Peyer's patch (tissue), 4 donors: ENCODE results near the gene IRF1. TPM values are rescaled to one million over a fixed set of nuclear protein-coding genes. Genes with fewer than 3 reads are reported as not detected.

Source experiments
- DNase-seq, 3 donors: peaks; one replicate each; pipeline ENCODE4 v3.0.0-alpha.2; 2017 to 2019
- H3K27ac ChIP-seq, 4 donors: fragments of 200-600 bp; sonication (generic); one replicate each; pipeline ENCODE4 v1.5.1; 2016 to 2019
- H3K27me3 ChIP-seq, 2 donors: fragments of 200-600 bp; sonication (generic); one replicate each; pipeline ENCODE4 v1.5.1; 2019
- H3K36me3 ChIP-seq, 3 donors: fragments of 200-600 bp; sonication (generic); one replicate each; pipeline ENCODE4 v1.5.1; 2016 to 2019
- H3K4me1 ChIP-seq, 4 donors: fragments of 200-600 bp; sonication (generic); one replicate each; pipeline ENCODE4 v1.5.1; 2016 to 2019
- H3K4me3 ChIP-seq, 4 donors: fragments of 200-600 bp; sonication (generic); 1 replicate in 3 of 4; 2 replicates in 1 of 4; pipeline ENCODE4 v1.5.1; 2016 to 2019; ENCODE audit warnings: mild to moderate bottlenecking in 1 of 4
- H3K9me3 ChIP-seq, 4 donors: fragments of 200-600 bp; sonication (generic); one replicate each; pipeline ENCODE4 v1.5.1; 2016 to 2019; ENCODE audit warnings: mild to moderate bottlenecking in 1 of 4
- POLR2A ChIP-seq, 2 donors: fragments of 450-650 bp; IDR thresholded peaks; one replicate each; pipeline ENCODE4 v1.5.1; 2017; ENCODE audit warnings: antibody characterized with exemption in 2 of 2, mild to moderate bottlenecking in 2 of 2, moderate library complexity in 2 of 2
- total RNA-seq, 4 donors: library from RNA; depleted of rRNA; stranded (reverse); fragments of >200 nt; gene quantifications; one replicate each; pipeline ENCODE4 v1.1.0, GENCODE V29; 2016
- TF ChIP-seq, protein P1 (sequence below), 6 experiments: fragments of 450-650 bp in 4 of 6; fragments of 200-600 bp in 2 of 6; sonication (generic) in 1 of 6; IDR thresholded peaks; one replicate each; pipeline ENCODE4 v1.5.1; 2017 to 2019; ENCODE audit warnings: antibody characterized with exemption in 6 of 6, mild to moderate bottlenecking in 3 of 6, moderate library complexity in 1 of 6

Gene IRF1
- total RNA-seq, 4 donors from 2014 or later: 92.7 to 152 (median 122) TPM

DNA sequence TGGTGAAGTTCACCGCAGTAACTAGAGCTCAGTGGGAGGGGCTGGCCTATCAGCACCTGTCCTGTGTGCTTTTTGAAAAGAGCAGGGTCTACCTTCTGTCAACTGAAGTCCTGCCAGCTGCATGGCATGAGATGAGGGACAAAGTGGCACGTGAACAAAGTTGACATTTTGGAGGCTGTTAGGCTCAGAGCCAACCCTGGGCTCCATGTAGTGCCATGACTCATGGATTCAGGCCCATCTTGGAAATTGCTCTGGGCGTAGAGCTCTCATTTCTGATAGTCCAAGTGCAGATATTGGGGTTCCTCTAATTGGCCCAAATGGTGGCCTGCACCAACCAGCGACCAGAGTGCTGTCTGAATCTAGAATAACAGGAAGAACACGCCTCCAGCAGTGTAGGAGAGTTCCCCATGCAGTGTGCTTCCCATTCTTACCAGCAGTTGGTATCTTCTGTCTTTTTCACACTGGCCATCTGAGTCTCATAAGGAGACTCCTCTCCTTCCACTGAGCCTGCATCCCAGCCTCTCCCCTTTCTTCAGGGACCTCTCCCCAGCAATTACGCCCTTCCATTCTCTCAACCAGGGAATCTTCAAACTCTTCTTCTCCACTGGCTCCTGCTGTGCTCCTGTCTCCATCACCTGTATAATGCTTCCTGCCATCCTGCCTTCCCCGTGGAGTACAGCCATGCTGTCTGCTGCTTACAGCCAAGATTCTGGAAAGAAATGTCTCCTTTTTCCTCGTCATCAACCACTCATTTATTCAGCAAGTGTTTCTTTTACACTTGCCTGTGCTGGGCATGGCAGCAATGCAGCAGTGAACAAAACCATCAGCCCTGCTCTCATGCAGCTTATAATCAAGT is 30.4 kb downstream of the IRF1 start:
- H3K36me3 ChIP-seq: no peaks in the 10 kb centered on the region
- H3K4me1 ChIP-seq: peaks cover 25 to 97% (median 71%) of the 10 kb centered on the region in 4 donors
- H3K27me3 ChIP-seq: no peaks in the 10 kb centered on the region
- peak overlapping the region; percentile 87 to 92 (median 90) for H3K27ac ChIP-seq
- no peaks in the 10 kb centered on the region for H3K9me3 ChIP-seq
- TF ChIP-seq, protein P1, sequence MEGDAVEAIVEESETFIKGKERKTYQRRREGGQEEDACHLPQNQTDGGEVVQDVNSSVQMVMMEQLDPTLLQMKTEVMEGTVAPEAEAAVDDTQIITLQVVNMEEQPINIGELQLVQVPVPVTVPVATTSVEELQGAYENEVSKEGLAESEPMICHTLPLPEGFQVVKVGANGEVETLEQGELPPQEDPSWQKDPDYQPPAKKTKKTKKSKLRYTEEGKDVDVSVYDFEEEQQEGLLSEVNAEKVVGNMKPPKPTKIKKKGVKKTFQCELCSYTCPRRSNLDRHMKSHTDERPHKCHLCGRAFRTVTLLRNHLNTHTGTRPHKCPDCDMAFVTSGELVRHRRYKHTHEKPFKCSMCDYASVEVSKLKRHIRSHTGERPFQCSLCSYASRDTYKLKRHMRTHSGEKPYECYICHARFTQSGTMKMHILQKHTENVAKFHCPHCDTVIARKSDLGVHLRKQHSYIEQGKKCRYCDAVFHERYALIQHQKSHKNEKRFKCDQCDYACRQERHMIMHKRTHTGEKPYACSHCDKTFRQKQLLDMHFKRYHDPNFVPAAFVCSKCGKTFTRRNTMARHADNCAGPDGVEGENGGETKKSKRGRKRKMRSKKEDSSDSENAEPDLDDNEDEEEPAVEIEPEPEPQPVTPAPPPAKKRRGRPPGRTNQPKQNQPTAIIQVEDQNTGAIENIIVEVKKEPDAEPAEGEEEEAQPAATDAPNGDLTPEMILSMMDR (IDR thresholded peaks at IDR 0.05): peak; percentile 22 to 73 (median 42)
- no peak for TF ChIP-seq POLR2A (IDR thresholded peaks at IDR 0.05)
- DNase-seq: peak in 2 of 3 donors; percentile 60 to 78
- no peak overlapping the region for H3K4me3 ChIP-seq

DNA sequence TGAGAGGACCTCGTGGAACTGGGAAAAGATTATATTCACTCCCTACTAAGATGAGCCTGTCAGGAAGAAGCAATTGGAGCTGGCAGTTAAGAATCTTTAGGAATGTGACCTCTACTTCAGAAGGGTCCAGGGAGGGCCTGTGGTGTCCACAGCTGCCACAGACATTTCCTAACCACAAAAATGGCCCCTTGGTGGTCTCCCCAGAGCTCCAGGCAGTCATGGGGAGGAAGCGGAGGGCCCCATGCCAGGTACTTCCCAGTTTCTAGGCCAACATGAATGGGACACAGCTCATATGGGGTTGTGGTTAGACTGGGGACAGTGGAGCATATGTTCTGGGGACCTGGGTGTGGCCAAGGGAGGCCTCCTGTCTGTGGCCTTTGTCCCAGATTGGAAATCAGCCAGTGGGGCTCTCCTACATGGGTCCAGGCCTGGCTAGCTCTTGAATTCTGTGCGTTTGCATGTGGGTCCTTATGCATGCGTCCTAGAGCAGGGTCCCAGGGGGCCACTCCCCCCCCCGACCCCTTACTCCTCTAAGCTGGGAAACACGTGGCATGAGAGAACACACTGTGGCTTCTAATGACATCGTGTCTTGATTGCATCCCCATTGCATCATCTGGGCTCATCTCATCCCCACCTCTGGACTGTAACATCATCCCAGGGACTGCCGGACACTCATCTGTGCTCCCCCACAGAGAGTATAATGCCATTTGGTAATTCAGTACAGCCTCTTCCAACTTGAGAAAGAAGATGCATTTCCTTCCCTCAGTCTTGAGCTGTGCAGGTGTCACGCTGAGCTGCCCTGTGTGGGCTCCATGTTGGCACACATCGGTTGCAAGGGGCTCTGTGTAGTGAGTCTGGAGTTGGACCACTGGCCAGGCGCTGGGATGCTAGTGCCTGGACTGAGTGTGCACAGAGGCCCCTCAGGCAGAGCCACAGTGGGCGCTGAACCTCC is 31.3 kb downstream of the IRF1 start:
- H3K36me3 ChIP-seq: no peaks in the 10 kb centered on the region
- DNase-seq: peak in 2 of 3 donors; percentile 65 to 80
- no peak for TF ChIP-seq POLR2A (IDR thresholded peaks at IDR 0.05)
- TF ChIP-seq, protein P1 (IDR thresholded peaks at IDR 0.05): no peak
- no peaks in the 10 kb centered on the region for H3K9me3 ChIP-seq
- no peaks in the 10 kb centered on the region for H3K27me3 ChIP-seq
- peaks cover 25 to 96% (median 65%) of the 10 kb centered on the region in 4 donors for H3K4me1 ChIP-seq
- peak overlapping the region; percentile 87 to 92 (median 90) for H3K27ac ChIP-seq
- H3K4me3 ChIP-seq: no peak overlapping the region

DNA sequence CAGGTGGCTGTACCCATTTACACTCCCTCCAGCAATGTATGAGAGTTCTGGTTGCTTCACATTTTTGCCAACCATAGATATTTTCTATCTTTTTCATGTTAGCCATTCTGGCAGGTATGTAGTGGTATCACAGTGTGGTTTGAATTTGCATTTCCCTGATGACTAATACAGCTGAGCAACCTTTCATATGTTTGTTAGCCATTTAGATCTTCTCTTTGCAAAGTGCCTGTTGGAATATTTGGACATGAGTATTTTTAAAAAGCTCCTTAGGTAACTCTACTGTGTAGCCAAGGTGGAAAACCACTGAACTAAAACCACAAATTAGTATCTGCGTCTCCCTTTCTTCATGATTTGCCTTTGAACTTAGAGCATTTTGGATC is 31.9 kb downstream of the IRF1 start:
- no peaks in the 10 kb centered on the region for H3K27me3 ChIP-seq
- no peaks in the 10 kb centered on the region for H3K9me3 ChIP-seq
- H3K4me3 ChIP-seq: no peak overlapping the region
- H3K36me3 ChIP-seq: no peaks in the 10 kb centered on the region
- DNase-seq: peak in 1 of 3 donors; percentile 15
- H3K4me1 ChIP-seq: peaks cover 25 to 96% (median 61%) of the 10 kb centered on the region in 4 donors
- TF ChIP-seq POLR2A (IDR thresholded peaks at IDR 0.05): no peak
- TF ChIP-seq, protein P1 (IDR thresholded peaks at IDR 0.05): peak in 1 of 6 experiments; percentile 2
- H3K27ac ChIP-seq: peak overlapping the region; percentile 87 to 92 (median 90)

DNA sequence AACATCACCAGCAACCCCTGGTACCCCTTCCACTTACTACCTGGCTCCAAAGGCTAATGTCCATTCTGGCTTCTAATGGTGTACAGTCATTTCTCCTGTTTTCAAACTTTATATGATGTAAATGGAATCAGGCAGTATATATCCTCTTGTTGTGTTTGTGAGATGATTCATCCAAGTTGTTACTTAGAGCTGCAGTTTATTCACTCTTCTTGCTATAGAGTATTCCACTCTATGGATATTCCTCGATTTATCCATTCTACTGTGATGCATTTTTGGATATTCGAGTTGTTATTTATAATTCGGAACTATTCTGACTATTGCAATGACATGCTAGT is 32.4 kb downstream of the IRF1 start:
- DNase-seq: no peak
- Histone ChIP-seq H3K4me1 (peaks cover 25 to 97% (median 56%) of the 10 kb centered on the region in 4 donors), H3K9me3 (no peaks in the 10 kb centered on the region), H3K4me3 (no peak overlapping the region), H3K36me3 (peaks cover 0 to 2% (median 0%) of the 10 kb centered on the region in 3 donors), H3K27ac (peak overlapping the region; percentile 87 to 92 (median 90)), H3K27me3 (no peaks in the 10 kb centered on the region)
- TF ChIP-seq, protein P1 (IDR thresholded peaks at IDR 0.05): no peak
- no peak for TF ChIP-seq POLR2A (IDR thresholded peaks at IDR 0.05)

DNA sequence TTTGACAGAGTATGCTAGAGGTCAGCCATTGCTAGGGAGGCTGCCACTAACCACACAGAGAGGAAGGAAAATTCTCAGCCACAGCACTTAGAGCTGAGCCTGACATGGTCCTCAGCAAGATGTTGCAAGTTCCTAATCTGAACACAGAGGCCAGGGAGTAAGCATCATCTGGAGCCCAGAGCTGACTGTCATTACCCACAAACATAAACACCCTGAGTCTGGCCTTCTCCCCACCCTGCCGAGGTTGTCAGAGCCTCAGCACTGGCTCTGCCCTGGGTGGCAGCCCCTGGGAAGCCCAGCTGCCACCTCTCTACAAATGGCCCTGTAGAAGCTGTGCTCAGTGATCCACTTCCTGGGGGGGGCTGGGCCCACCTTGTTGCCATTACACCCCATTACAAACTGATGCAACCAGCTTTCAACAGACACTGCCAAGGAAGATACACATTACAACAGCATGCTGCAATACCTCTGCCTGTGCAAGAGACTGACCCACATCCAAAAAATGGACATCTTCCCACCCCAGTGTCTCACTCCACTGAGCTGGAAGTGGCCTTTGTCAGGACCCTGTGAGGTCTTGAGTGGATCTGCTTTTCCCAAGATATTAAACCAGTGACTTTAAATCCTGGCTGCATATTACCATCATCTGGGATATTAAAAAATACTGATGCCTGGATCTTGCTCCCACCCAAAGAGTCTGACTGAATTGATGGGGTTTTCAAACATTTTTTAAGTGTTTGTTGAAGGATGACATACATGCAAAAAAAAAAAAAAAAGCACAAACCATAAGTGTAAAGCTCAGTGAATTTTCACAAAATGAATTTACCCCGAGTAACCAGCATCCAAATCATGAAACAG is 33.0 kb downstream of the IRF1 start:
- peaks cover 0 to 3% (median 0%) of the 10 kb centered on the region in 3 donors for H3K36me3 ChIP-seq
- no peaks in the 10 kb centered on the region for H3K27me3 ChIP-seq
- H3K4me3 ChIP-seq: no peak overlapping the region
- TF ChIP-seq, protein P1 (IDR thresholded peaks at IDR 0.05): no peak
- TF ChIP-seq POLR2A (IDR thresholded peaks at IDR 0.05): no peak
- peak; percentile 40 to 77 (median 67) for DNase-seq
- peaks cover 20 to 91% (median 51%) of the 10 kb centered on the region in 4 donors for H3K4me1 ChIP-seq
- no peaks in the 10 kb centered on the region for H3K9me3 ChIP-seq
- peak overlapping the region; percentile 87 to 92 (median 90) for H3K27ac ChIP-seq
